ENCODE data around the gene CHCHD6. TPM values are rescaled to one million over a fixed set of nuclear protein-coding genes. Genes with fewer than 3 reads are reported as not detected.

The CHCHD6 gene
- total and polyA plus RNA-seq, 4 donors, result 12.1 to 22.6 (median 17.5) TPM

- H3K4me1 ChIP-seq (ENCODE audit: control insufficient read depth in 5 of 5, insufficient read depth in 5 of 5, low read length in 5 of 5), result peaks cover 0 to 15% (median 3%) of the 10 kb centered on the region in 5 donors
- ATAC-seq (ENCODE audit: insufficient read depth, low FRiP score) (no peak), DNase-seq (no peak)
- WGBS, 2 donors, result 96 to 97% methylated on average over 14 of the region's 14 CpGs
- no peaks in the 10 kb centered on the region for H3K9me3 ChIP-seq (ENCODE audit: control insufficient read depth in 4 of 4, insufficient read depth in 3 of 4, low read length in 3 of 4)
- H3K27me3 ChIP-seq (ENCODE audit: control insufficient read depth in 3 of 3, insufficient read depth in 3 of 3, low read length in 2 of 3), result no peaks in the 10 kb centered on the region
- H3K9ac ChIP-seq (ENCODE audit: insufficient read depth in 1 of 2, low read length in 2 of 2), result no peak overlapping the region
- peaks cover 0 to 3% (median 0%) of the 10 kb centered on the region in 4 donors for H3K36me3 ChIP-seq (ENCODE audit: control insufficient read depth in 4 of 4, insufficient read depth in 4 of 4, low read length in 4 of 4)
- H3K27ac ChIP-seq (ENCODE audit: low read depth in 1 of 2, low read length in 1 of 2), result no peak overlapping the region
- H3K4me3 ChIP-seq, result no peak overlapping the region
- no peak for TF ChIP-seq CTCF (IDR thresholded peaks at IDR 0.05; ENCODE audit: control extremely low read depth, extremely low read depth)
Observed at GRCh38 chr3:126957776-126958637, 254.0 kb downstream of the CHCHD6 start.

GRCh38 chr3:126958638-126959085 is 254.6 kb downstream of the CHCHD6 start:
- WGBS, 2 donors, result 86 to 93% methylated on average over 10 of the region's 10 CpGs
- H3K27me3 ChIP-seq (ENCODE audit: control insufficient read depth in 3 of 3, insufficient read depth in 3 of 3, low read length in 2 of 3), result no peaks in the 10 kb centered on the region
- H3K9me3 ChIP-seq (ENCODE audit: control insufficient read depth in 4 of 4, insufficient read depth in 3 of 4, low read length in 3 of 4), result no peaks in the 10 kb centered on the region
- peaks cover 0 to 3% (median 0%) of the 10 kb centered on the region in 4 donors for H3K36me3 ChIP-seq (ENCODE audit: control insufficient read depth in 4 of 4, insufficient read depth in 4 of 4, low read length in 4 of 4)
- no peak overlapping the region for H3K27ac ChIP-seq (ENCODE audit: low read depth in 1 of 2, low read length in 1 of 2)
- H3K4me1 ChIP-seq (ENCODE audit: control insufficient read depth in 5 of 5, insufficient read depth in 5 of 5, low read length in 5 of 5), result peaks cover 0 to 15% (median 3%) of the 10 kb centered on the region in 5 donors
- ATAC-seq (ENCODE audit: insufficient read depth, low FRiP score), result no peak
- no peak overlapping the region for H3K4me3 ChIP-seq
- H3K9ac ChIP-seq (ENCODE audit: insufficient read depth in 1 of 2, low read length in 2 of 2), result no peak overlapping the region
- no peak for DNase-seq
- no peak for TF ChIP-seq CTCF (IDR thresholded peaks at IDR 0.05; ENCODE audit: control extremely low read depth, extremely low read depth)

GRCh38 chr3:126959136-126959920 is 255.3 kb downstream of the CHCHD6 start:
- Histone ChIP-seq H3K4me3 (no peak overlapping the region), H3K9ac (ENCODE audit: insufficient read depth in 1 of 2, low read length in 2 of 2) (no peak overlapping the region), H3K9me3 (ENCODE audit: control insufficient read depth in 4 of 4, insufficient read depth in 3 of 4, low read length in 3 of 4) (peaks cover 0 to 2% (median 0%) of the 10 kb centered on the region in 4 donors), H3K4me1 (ENCODE audit: control insufficient read depth in 5 of 5, insufficient read depth in 5 of 5, low read length in 5 of 5) (peaks cover 0 to 15% (median 3%) of the 10 kb centered on the region in 5 donors), H3K27me3 (ENCODE audit: control insufficient read depth in 3 of 3, insufficient read depth in 3 of 3, low read length in 2 of 3) (no peaks in the 10 kb centered on the region), H3K27ac (ENCODE audit: low read depth in 1 of 2, low read length in 1 of 2) (peak overlapping the region in 1 of 2 donors; percentile 63), H3K36me3 (ENCODE audit: control insufficient read depth in 4 of 4, insufficient read depth in 4 of 4, low read length in 4 of 4) (peaks cover 0 to 3% (median 0%) of the 10 kb centered on the region in 4 donors)
- TF ChIP-seq CTCF (IDR thresholded peaks at IDR 0.05; ENCODE audit: control extremely low read depth, extremely low read depth), result no peak
- no peak for ATAC-seq (ENCODE audit: insufficient read depth, low FRiP score)
- no peak for DNase-seq
- 85 to 87% methylated on average over 10 of the region's 10 CpGs for WGBS, 2 donors
